ENCODE results near the gene DCTPP1. TPM values are rescaled to one million over a fixed set of nuclear protein-coding genes. Genes with fewer than 3 reads are reported as not detected.

Gene DCTPP1
- total and polyA plus RNA-seq, 4 donors: 13.2 to 50.9 (median 27.0) TPM

DNA sequence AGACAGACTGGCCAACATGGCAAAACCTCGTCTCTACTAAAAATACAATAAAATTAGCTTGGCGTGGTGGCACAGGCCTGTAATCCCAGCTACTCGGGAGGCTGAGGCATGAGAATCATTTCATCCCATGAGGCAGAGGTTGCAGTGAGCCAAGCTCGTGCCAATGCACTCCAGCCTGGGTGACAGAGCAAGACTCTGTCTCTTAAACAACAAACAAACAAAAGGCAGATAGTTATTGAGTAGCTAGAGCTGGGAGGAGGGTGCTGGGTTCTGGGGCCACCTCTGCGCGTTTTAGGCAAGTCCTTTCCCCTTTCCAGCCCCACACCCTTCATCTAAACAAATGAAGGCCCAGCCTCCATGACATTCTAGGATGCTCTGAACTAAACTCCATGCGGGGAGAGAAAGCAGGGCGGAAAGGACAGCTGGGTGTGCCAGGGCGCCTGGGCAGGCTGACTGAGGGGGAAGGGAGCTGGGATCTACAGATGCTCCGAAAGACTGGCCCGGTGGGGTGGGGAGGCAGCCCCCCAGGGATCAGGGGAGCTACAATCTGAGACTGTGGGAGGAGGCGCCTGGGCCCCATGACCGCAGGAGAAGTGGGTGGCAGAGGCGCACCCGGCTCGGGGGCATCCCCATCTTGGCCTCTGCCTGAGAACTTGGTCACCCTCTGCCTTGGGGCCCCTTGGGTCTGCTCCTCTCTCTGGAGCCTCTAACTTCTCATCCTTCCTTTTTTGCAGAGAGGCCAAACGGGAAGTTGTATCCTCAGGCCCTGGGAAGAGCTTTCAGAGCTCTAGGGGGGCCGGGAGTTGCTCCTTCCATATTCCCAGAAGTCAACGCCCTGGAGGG is 43.6 kb upstream of the DCTPP1 start:
- 40 to 54% methylated on average over 18 to 19 of the region's 19 CpGs for WGBS, 2 donors

GRCh38 chr16:30472328-30472942 is 42.6 kb upstream of the DCTPP1 start, which contains the start of gene ITGAL:
Gene ITGAL, plus strand, starts transcription at chr16:30472742. Its CDS starts 96 bp downstream, at chr16:30472838.
- ATAC-seq (ENCODE audit: insufficient read depth, low FRiP score) (peak; percentile 70), DNase-seq (no peak)
- peak within 1 kb of the TSS in 1 of 2 donors; percentile 66 for H3K27ac ChIP-seq (ENCODE audit: low read depth in 1 of 2, low read length in 1 of 2)
- H3K9me3 ChIP-seq (ENCODE audit: control insufficient read depth in 4 of 4, insufficient read depth in 3 of 4, low read length in 3 of 4): no peaks in the 10 kb centered on the region
- peaks cover 0 to 4% (median 0%) of the 10 kb centered on the region in 4 donors for H3K36me3 ChIP-seq (ENCODE audit: control insufficient read depth in 4 of 4, insufficient read depth in 4 of 4, low read length in 4 of 4)
- 31 to 48% methylated on average over 8 of the region's 8 CpGs for WGBS, 2 donors
- peaks cover 0 to 31% (median 6%) of the 10 kb centered on the region in 3 donors for H3K27me3 ChIP-seq (ENCODE audit: control insufficient read depth in 3 of 3, insufficient read depth in 3 of 3, low read length in 2 of 3)
- no peak for TF ChIP-seq CTCF (IDR thresholded peaks at IDR 0.05; ENCODE audit: control extremely low read depth, extremely low read depth)
- H3K9ac ChIP-seq (ENCODE audit: insufficient read depth in 1 of 2, low read length in 2 of 2): no peak within 1 kb of the TSS
- H3K4me1 ChIP-seq (ENCODE audit: control insufficient read depth in 5 of 5, insufficient read depth in 5 of 5, low read length in 5 of 5): no peaks in the 10 kb centered on the region
- no peak within 1 kb of the TSS for H3K4me3 ChIP-seq

More for the DNA sequence above, 43.6 kb upstream of the DCTPP1 start:
- DNase-seq (no peak), ATAC-seq (ENCODE audit: insufficient read depth, low FRiP score) (no peak)
- Histone ChIP-seq H3K4me1 (ENCODE audit: control insufficient read depth in 5 of 5, insufficient read depth in 5 of 5, low read length in 5 of 5) (no peaks in the 10 kb centered on the region), H3K9me3 (ENCODE audit: control insufficient read depth in 4 of 4, insufficient read depth in 3 of 4, low read length in 3 of 4) (no peaks in the 10 kb centered on the region), H3K4me3 (no peak overlapping the region), H3K36me3 (ENCODE audit: control insufficient read depth in 4 of 4, insufficient read depth in 4 of 4, low read length in 4 of 4) (peaks cover 0 to 4% (median 0%) of the 10 kb centered on the region in 4 donors), H3K27me3 (ENCODE audit: control insufficient read depth in 3 of 3, insufficient read depth in 3 of 3, low read length in 2 of 3) (peaks cover 0 to 31% (median 6%) of the 10 kb centered on the region in 3 donors), H3K27ac (ENCODE audit: low read depth in 1 of 2, low read length in 1 of 2) (peak overlapping the region in 1 of 2 donors; percentile 26), H3K9ac (ENCODE audit: insufficient read depth in 1 of 2, low read length in 2 of 2) (no peak overlapping the region)
- TF ChIP-seq CTCF (IDR thresholded peaks at IDR 0.05; ENCODE audit: control extremely low read depth, extremely low read depth): no peak

DNA sequence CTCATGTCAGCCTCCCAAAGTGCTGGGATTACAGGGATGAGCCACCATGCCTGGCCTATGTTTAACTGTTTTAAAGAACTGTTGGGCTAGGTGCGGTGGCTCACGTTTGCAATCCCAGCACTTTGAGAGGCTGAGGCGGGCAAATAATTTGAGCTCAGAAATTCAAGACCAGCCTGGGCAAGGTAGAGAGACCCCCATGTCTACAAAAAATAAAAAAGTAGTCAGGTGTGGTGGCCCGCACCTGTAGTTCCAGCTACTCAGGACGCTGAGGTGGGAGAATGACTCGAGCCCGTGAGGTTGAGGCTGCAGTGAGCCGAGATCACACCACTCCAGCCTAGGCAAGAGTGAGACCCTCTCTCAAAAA is 40.8 kb upstream of the DCTPP1 start:
- no peak for DNase-seq
- Histone ChIP-seq H3K9me3 (ENCODE audit: control insufficient read depth in 4 of 4, insufficient read depth in 3 of 4, low read length in 3 of 4) (no peaks in the 10 kb centered on the region), H3K9ac (ENCODE audit: insufficient read depth in 1 of 2, low read length in 2 of 2) (no peak overlapping the region), H3K36me3 (ENCODE audit: control insufficient read depth in 4 of 4, insufficient read depth in 4 of 4, low read length in 4 of 4) (peaks cover 0 to 4% (median 0%) of the 10 kb centered on the region in 4 donors), H3K4me3 (no peak overlapping the region), H3K27me3 (ENCODE audit: control insufficient read depth in 3 of 3, insufficient read depth in 3 of 3, low read length in 2 of 3) (peaks cover 0 to 31% (median 6%) of the 10 kb centered on the region in 3 donors), H3K4me1 (ENCODE audit: control insufficient read depth in 5 of 5, insufficient read depth in 5 of 5, low read length in 5 of 5) (no peaks in the 10 kb centered on the region), H3K27ac (ENCODE audit: low read depth in 1 of 2, low read length in 1 of 2) (no peak overlapping the region)
- 87 to 90% methylated on average over 8 of the region's 8 CpGs for WGBS, 2 donors
- no peak for ATAC-seq (ENCODE audit: insufficient read depth, low FRiP score)
- no peak for TF ChIP-seq CTCF (IDR thresholded peaks at IDR 0.05; ENCODE audit: control extremely low read depth, extremely low read depth)
